Keratinocyte (primary cell): ENCODE results near the gene TRAF2. TPM values are rescaled to one million over a fixed set of nuclear protein-coding genes. Genes with fewer than 3 reads are reported as not detected.
"Not testable (repeated sequence)": the region's sequence is repeated elsewhere in the genome, so short reads cannot be mapped to it uniquely, and the experiment has no call there.

Experiments
- DNase-seq: peaks from one replicate; pipeline ENCODE4 v3.0.0-alpha.2; 2011; ENCODE audit warnings: low read depth, missing footprints, low spot score
- FAIRE-seq: peaks from 2 replicates; lab custom pipeline; 2011; peaks lifted over from hg19 to GRCh38; lab: Jason Lieb, UNC
- H2AFZ ChIP-seq: 2 replicates; pipeline ENCODE4 v1.6.0; 2012; ENCODE audit warnings: low read length, control low read depth, inconsistent platforms; ENCODE audit not compliant: control insufficient read depth
- H3K27ac ChIP-seq: 2 replicates; pipeline ENCODE4 v1.5.1; 2011; ENCODE audit warnings: low read length; ENCODE audit not compliant: control insufficient read depth, insufficient read depth
- H3K27me3 ChIP-seq: 3 replicates; pipeline ENCODE4 v1.6.0; 2011; ENCODE audit warnings: low read length; ENCODE audit not compliant: control insufficient read depth, insufficient read depth; ENCODE audit errors: extremely low read depth
- H3K36me3 ChIP-seq, 2 experiments: 2 replicates in 1 of 2; 3 replicates in 1 of 2; pipeline ENCODE4 v1.5.1; 2011; ENCODE audit warnings: low read length in 2 of 2, mild to moderate bottlenecking in 1 of 2; ENCODE audit not compliant: control insufficient read depth in 2 of 2, insufficient read depth in 2 of 2; ENCODE audit errors: extremely low read depth in 1 of 2
- H3K4me1 ChIP-seq: 3 replicates; pipeline ENCODE4 v1.5.1; 2011; ENCODE audit warnings: low read length; ENCODE audit not compliant: control insufficient read depth, insufficient read depth; ENCODE audit errors: extremely low read depth
- H3K4me2 ChIP-seq: 3 replicates; pipeline ENCODE4 v1.6.0; 2011; ENCODE audit warnings: low read depth, low read length; ENCODE audit not compliant: control insufficient read depth, insufficient read depth; ENCODE audit errors: extremely low read depth
- H3K4me3 ChIP-seq, 3 experiments: fragments of 200-600 bp in 1 of 3; sonication (generic) in 1 of 3; 2 replicates in 2 of 3; 3 replicates in 1 of 3; pipeline ENCODE4 v1.5.1; 2011 to 2016; ENCODE audit warnings: low read length in 3 of 3, mild to moderate bottlenecking in 3 of 3, control low read depth in 2 of 3, inconsistent platforms in 1 of 3, low read depth in 1 of 3, mixed read lengths in 1 of 3, mixed run types in 1 of 3, moderate library complexity in 1 of 3; ENCODE audit not compliant: control insufficient read depth in 2 of 3, insufficient read depth in 2 of 3; ENCODE audit errors: extremely low read depth in 1 of 3
- H3K79me2 ChIP-seq: 2 replicates; pipeline ENCODE4 v1.6.0; 2012; ENCODE audit warnings: low read length; ENCODE audit not compliant: control insufficient read depth, insufficient read depth
- H3K9ac ChIP-seq: 3 replicates; pipeline ENCODE4 v1.6.0; 2011; ENCODE audit warnings: low read length; ENCODE audit not compliant: control insufficient read depth, insufficient read depth; ENCODE audit errors: extremely low read depth
- H3K9me1 ChIP-seq: 3 replicates; pipeline ENCODE4 v1.6.0; 2011; ENCODE audit warnings: low read length; ENCODE audit not compliant: control insufficient read depth, insufficient read depth; ENCODE audit errors: extremely low read depth
- H3K9me3 ChIP-seq: 2 replicates; pipeline ENCODE4 v1.5.1; 2012; ENCODE audit warnings: low read depth, low read length; ENCODE audit not compliant: control insufficient read depth
- H4K20me1 ChIP-seq: 3 replicates; pipeline ENCODE4 v1.6.0; 2011; ENCODE audit warnings: low read length; ENCODE audit not compliant: control insufficient read depth, insufficient read depth; ENCODE audit errors: extremely low read depth
- EZH2 ChIP-seq: IDR thresholded peaks from one replicate; pipeline ENCODE4 v1.6.1; 2012; ENCODE audit warnings: inconsistent platforms, mild to moderate bottlenecking, low read length, moderate library complexity
- dilution Hi-C: fragments of 300-500 bp; cut with MboI; formaldehyde crosslinking; loops from one replicate; pipeline ENCODE4 v1.7.0; 2020; ENCODE audit warnings: low sequenced_read_pairs; ENCODE audit not compliant: extremely low pct_ligation_motif_present
- polyA plus RNA-seq, 5 experiments: library from polyadenylated mRNA; depleted of rRNA in 3 of 5; stranded (reverse) in 3 of 5; stranded (forward) in 1 of 5; unstranded in 1 of 5; fragments of >200 nt; gene quantifications; 1 replicate in 1 of 5; 2 replicates in 3 of 5; 3 replicates in 1 of 5; pipeline versions ENCODE4 v1.2.1 to v1.2.3, GENCODE V29; 2011 to 2012; ENCODE audit warnings: missing spikeins in 2 of 5, low read depth in 1 of 5, low replicate concordance in 1 of 5
- TF ChIP-seq, protein P1 (sequence below), 3 experiments: IDR thresholded peaks in 1 of 3; conservative IDR thresholded peaks in 1 of 3; optimal IDR thresholded peaks in 1 of 3; 2 replicates in 2 of 3; 3 replicates in 1 of 3; pipeline versions ENCODE3 to v1.5.1; 2011; ENCODE audit warnings: low read length in 3 of 3, mild to moderate bottlenecking in 3 of 3, moderate library complexity in 2 of 3, control low read depth in 1 of 3, inconsistent platforms in 1 of 3; ENCODE audit not compliant: insufficient read depth in 2 of 3; ENCODE audit errors: extremely low read depth in 1 of 3

Gene TRAF2
- polyA plus RNA-seq, 1 donor (not counting 4 experiments of a cell fraction or from before 2014, with no cell fraction given), result 9.9 TPM

DNA sequence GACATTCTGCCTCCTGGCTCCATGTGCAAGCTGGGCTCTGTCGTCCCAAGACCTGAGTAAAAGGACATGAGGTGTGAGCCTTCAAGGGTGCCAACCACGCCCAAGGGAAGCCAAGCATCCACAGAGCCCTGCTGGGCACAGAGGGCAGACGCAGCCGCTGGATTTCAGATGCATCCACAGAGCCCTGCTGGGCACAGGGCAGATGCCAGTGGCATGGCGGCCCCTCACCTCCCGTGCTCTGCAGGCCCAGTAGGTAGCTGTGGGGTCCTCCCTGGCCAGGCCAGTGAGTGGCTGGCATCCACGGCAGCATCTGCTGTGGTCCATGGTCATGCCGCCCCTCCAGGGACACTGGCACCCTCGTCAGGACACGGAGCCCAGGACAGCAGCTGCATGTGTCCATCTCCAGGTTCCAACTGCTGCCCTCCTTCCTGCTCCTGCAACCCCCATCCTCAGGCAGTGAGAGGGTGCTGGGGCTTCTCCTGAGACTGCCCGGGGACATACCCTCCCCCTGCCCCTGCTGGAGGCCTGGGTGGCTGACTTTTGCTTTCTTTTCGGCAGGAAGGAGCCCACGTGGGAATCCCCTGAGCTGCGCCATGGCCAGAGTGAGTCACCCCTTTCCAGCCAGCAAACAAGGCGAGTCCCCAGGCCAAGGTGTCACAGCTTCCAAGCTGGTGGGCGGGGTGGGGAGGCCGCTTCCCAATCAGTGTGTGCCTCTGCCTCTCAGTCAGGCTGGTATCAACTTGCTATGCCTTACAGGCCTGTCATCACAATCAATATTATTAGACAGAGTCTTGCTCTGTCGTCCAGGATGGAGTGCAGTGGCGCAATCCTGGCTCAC lies 4.0 kb upstream of the TRAF2 start:
- Histone ChIP-seq H3K36me3 (no peaks in the 10 kb centered on the region), H3K4me3 (peak overlapping the region in 2 of 3 experiments; percentile 53 to 54), H3K27ac (peak overlapping the region; percentile 43), H3K4me1 (peaks cover 24% of the 10 kb centered on the region), H3K9me3 (no peaks in the 10 kb centered on the region), H3K4me2 (peak overlapping the region; percentile 86), H3K79me2 (peaks cover 8% of the 10 kb centered on the region), H2AFZ (peak overlapping the region; percentile 83), H3K9ac (peak overlapping the region; percentile 66), H4K20me1 (no peaks in the 10 kb centered on the region), H3K9me1 (no peaks in the 10 kb centered on the region), H3K27me3 (no peaks in the 10 kb centered on the region)
- FAIRE-seq (peak; percentile 9), DNase-seq (peak; percentile 72)
- dilution Hi-C loops, result no loop called here
- no peak for TF ChIP-seq EZH2
- TF ChIP-seq, protein P1, sequence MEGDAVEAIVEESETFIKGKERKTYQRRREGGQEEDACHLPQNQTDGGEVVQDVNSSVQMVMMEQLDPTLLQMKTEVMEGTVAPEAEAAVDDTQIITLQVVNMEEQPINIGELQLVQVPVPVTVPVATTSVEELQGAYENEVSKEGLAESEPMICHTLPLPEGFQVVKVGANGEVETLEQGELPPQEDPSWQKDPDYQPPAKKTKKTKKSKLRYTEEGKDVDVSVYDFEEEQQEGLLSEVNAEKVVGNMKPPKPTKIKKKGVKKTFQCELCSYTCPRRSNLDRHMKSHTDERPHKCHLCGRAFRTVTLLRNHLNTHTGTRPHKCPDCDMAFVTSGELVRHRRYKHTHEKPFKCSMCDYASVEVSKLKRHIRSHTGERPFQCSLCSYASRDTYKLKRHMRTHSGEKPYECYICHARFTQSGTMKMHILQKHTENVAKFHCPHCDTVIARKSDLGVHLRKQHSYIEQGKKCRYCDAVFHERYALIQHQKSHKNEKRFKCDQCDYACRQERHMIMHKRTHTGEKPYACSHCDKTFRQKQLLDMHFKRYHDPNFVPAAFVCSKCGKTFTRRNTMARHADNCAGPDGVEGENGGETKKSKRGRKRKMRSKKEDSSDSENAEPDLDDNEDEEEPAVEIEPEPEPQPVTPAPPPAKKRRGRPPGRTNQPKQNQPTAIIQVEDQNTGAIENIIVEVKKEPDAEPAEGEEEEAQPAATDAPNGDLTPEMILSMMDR (optimal IDR thresholded peaks at IDR 0.05 in 1 of 3, IDR thresholded peaks at IDR 0.05 in 1 of 3, conservative IDR thresholded peaks at IDR 0.05 in 1 of 3; ENCODE audit: extremely low read depth in 1 of 3, insufficient read depth in 2 of 3, low read length in 3 of 3), result no peak

DNA sequence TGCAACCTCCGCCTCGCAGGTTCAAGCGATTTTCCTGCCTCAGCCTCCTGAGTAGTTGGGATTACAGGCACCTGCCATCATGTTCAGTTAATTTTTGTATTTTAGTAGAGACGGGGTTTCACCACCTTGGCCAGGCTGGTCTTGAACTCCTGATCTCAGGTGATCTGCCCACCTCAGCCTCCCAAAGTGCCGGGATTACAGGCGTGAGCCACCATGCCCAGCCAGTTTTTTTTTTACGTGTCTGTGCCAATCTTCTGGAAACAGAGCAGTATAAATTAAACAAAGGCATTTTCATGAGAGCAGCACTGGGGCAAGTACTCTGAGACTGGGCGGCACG lies 3.4 kb upstream of the TRAF2 start:
- H3K9ac ChIP-seq, H2AFZ ChIP-seq: not testable (repeated sequence)

DNA sequence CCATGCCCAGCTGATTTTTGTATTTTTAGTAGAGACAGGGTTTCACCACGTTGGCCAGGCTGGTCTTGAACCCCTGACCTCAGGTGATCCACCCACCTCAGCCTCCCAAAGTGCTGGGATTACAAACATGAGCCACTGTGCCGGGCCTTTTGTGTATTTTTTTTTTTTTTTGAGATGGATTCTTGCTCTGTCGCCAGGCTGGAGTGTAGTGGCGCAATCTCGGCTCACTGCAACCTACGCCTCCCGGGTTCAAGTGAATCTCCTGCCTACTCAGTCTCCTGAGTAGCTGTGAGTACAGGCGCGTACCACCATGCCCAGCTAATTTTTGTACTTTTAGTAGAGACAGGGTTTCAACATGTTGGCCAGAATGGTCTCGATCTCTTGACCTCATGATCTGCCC lies 2.6 kb upstream of the TRAF2 start:
- dilution Hi-C loops, H3K9me1 ChIP-seq: not testable (repeated sequence)

More for the DNA sequence above, 3.4 kb upstream of the TRAF2 start:
- H3K27me3 ChIP-seq, dilution Hi-C loops, DNase-seq, FAIRE-seq, H4K20me1 ChIP-seq, H3K9me1 ChIP-seq, H3K4me3 ChIP-seq, H3K9me3 ChIP-seq, H3K36me3 ChIP-seq: not testable (repeated sequence)
- Histone ChIP-seq H3K79me2 (peaks cover 12% of the 10 kb centered on the region), H3K4me2 (peak overlapping the region; percentile 86), H3K27ac (peak overlapping the region; percentile 13), H3K4me1 (peaks cover 28% of the 10 kb centered on the region)

More for the DNA sequence above, 2.6 kb upstream of the TRAF2 start:
- not testable (repeated sequence) for H3K9me3 ChIP-seq, H4K20me1 ChIP-seq, H3K4me2 ChIP-seq, H3K27ac ChIP-seq, DNase-seq, H3K9ac ChIP-seq, FAIRE-seq, H2AFZ ChIP-seq, H3K27me3 ChIP-seq, H3K36me3 ChIP-seq, H3K4me3 ChIP-seq
- H3K4me1 ChIP-seq, result peaks cover 28% of the 10 kb centered on the region
- H3K79me2 ChIP-seq, result peaks cover 20% of the 10 kb centered on the region
